DLD1 (cell line): ENCODE data around the gene L1TD1.
"Not testable (repeated sequence)": the region's sequence is repeated elsewhere in the genome, so short reads cannot be mapped to it uniquely, and the experiment has no call there.

ENCODE experiments used
- in situ Hi-C: cut with HindIII; loops from 2 replicates; pipeline ENCODE4 v1.10.0; 2017; ENCODE audit warnings: low sequenced_read_pairs

L1TD1 gene, protein sequence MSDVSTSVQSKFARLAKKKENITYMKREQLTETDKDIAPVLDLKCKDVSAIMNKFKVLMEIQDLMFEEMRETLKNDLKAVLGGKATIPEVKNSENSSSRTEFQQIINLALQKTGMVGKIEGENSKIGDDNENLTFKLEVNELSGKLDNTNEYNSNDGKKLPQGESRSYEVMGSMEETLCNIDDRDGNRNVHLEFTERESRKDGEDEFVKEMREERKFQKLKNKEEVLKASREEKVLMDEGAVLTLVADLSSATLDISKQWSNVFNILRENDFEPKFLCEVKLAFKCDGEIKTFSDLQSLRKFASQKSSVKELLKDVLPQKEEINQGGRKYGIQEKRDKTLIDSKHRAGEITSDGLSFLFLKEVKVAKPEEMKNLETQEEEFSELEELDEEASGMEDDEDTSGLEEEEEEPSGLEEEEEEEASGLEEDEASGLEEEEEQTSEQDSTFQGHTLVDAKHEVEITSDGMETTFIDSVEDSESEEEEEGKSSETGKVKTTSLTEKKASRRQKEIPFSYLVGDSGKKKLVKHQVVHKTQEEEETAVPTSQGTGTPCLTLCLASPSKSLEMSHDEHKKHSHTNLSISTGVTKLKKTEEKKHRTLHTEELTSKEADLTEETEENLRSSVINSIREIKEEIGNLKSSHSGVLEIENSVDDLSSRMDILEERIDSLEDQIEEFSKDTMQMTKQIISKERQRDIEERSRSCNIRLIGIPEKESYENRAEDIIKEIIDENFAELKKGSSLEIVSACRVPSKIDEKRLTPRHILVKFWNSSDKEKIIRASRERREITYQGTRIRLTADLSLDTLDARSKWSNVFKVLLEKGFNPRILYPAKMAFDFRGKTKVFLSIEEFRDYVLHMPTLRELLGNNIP

DNA sequence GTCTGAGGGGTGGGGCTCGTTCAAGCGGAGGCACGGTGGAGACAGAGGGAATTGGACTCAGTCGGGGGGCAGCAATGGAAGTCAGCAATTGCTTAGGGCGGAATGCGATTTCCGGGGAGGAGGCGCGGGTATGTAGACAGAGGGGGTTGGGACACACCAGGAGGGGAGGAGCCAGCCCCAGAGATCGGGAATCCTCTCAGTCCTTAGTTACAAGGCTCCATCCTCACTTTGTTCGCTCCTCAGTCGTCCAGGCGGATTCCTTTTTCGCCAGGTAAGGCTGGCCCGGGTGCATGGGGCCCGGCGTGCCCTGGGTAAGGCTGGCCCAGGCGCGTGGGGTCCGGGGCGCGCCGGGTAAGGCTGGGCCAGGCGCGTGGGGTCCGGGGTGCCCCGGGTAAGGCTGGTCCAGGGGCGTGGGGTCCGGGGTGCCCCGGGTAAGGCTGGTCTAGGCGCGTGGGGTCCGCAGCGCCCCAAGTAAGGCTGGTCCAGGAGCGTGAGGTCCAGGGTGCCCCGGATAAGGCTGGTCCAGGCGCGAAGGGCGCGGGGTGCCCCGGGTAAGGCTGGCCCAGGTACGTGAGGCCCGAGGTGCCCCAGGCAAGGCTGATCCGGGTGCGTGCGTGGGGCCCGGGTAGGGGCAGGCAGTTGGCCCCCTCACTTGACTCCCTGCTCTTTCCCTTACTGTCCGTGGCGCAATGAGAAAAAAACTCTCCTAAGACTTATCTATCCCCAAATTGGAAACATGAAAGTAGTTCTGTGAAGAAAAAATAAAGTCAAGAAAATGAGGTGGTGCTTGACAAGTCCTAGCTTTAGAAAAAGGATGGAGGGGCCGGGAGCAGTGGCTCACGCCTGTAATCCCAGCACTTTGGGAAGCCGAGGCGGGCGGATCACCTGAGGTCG, at the start of gene L1TD1:
L1TD1 (plus strand) TSS at position 199 of the 894 bp plus-strand sequence. CDS start 11,780 bp downstream, outside the sequence.
- in situ Hi-C loops, result no loop called here

DNA sequence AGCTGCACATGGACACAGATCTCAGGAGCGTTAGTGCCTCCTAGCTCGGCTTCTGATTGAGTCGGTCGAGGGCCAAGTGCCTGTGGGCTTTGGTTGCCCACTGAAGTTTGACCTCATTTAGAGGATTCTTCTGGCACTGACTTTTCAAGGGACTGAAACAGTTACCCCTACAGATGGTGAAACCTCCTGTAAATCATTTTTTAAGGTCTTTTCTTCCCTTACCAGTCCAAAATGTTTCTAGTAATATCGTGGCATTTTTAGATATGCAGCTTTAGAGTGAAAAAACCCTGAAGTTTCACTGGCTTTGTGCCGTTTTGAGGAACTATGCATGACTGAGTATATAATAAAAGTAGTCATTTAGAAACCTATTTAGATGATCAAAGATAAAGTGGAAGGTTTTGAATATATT, 34.7 kb upstream of the L1TD1 start:
- in situ Hi-C loops, result no loop called here

DNA sequence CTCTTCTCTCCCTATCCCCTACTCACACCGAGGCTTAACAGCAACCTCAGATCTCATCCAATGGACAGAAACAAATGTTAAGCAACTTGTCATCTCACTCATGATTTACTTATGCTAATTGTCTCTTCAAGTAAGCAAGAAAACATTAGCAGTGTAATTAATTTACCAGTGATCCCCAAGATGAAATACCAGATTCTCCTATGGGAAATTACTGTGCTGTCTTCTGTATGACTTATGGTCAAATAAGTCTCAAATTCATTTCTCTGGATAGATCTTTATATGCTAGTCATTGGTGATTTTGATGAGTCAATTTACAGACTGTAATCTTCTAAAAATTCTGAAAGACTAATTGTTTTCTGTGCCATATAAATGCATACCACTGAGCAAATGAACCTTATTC, 32.9 kb upstream of the L1TD1 start:
- in situ Hi-C loops, result no loop called here

DNA sequence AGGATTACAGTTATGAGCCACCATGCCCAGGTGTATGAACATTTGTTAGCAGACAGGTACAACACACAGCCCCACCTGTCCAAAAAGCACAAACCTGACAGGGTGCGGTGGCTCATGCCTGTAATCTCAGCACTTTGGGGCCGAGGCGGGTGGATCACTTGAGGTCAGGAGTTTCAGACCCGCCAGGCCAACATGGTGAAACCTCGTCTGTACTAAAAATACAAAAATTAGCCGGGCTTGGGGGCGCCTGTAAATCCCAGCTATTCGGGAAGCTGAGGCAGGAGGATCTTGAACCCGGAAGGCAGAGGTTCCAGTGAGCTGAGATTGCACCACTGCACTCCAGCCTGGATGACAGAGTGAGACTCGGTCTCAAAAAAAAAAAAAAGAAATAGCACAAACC, 24.3 kb upstream of the L1TD1 start:
- in situ Hi-C loops, result not testable (repeated sequence)

DNA sequence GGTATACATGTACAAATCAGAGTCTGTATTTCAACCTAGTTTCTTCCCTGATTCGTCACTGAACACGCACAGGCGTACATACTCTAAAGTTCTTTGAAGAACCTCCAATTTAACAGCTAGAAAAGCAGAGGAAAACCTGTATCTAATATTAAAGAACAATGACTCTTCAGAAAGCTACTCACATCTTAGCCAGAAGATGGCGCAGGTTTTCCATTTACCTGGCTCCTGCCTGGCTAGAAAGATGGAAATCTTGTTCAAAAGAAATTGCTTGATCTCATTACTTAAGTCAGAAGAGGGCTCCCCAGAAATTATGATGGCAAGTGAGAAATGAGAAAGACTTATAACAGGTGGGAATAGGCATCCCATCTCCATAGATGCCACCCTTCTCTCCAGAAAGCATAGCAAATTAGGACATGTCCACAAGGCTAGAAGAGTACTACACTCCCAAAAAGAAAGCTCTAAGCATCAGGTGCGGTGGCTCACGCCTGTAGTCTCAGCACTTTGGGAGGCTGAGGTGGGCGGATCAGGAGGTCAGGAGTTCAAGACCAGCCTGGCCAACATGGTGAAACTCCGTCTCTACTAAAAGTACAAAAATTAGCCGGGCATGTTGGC, 19.0 kb upstream of the L1TD1 start:
- in situ Hi-C loops, result no loop called here

DNA sequence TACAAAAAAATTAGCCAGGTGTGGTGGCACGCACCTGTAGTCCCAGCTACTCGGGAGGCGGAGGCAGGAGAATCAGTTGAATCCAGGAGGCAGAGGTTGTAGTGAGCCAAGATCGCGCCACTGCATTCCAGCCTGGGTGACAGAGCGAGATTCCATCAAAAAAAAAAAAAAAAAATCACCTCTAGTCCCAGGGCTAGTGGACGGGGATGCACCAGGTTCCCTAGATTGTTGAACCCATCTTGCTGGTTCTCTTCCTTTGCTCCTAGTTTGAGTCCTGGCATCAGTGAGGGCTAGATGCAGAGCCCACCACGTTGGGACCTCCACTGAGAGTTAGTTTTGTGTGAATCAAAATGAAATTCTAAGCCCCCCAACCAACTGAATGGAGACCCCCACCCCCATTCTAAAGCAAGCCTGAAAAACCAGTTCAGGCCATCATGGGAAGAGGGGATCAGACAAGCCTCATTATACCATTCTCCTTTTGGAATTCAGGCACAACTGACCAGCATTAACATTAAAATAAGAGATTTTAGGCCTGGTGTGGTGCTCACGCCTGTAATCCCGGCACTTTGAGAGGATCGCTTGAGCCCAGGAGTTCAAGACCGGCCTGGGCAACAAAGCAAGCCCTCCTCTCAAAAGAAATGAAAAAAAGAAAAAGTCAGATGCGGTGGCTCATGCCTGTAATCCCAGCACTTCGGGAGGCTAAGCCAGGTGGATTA, 17.9 kb upstream of the L1TD1 start:
- in situ Hi-C loops, result no loop called here

DNA sequence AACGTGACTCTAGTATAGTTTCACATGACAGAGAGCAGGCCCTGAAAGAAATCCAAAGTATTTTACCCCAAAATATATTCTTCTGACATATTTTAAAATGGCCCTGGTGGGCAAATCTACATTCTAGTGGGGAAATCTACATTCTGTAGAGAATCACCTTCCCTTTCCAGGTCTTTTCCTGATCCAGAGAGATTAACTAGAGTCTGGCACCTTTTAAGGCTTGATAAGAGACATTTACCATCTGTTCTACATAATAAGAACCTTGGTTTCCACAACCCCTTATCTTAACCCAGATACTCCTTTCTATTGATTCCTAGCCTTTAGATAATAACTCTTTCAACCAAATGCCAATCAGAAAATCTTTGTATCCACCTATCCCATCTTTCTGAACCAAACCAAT, 17.0 kb upstream of the L1TD1 start:
- in situ Hi-C loops, result no loop called here

DNA sequence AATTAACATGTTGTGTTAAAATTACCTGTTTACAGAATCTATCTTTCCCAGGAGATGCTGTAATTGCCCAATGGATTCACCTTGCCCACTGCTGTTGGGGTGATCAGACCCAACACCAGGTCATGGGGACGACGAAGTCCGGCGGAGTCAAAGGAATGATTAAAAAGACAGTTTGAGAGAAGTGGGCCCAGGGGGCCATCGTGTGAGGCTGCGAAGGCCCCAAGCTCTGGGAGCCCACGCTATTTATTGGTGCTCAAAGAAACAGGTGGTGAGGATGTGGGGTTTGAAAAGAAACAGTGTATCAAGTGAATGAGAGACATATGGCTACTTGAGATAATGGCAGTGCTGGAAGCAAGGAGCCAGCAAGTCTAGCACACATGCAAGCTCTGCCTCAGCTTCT, 16.3 kb upstream of the L1TD1 start:
- in situ Hi-C loops, result no loop called here

DNA sequence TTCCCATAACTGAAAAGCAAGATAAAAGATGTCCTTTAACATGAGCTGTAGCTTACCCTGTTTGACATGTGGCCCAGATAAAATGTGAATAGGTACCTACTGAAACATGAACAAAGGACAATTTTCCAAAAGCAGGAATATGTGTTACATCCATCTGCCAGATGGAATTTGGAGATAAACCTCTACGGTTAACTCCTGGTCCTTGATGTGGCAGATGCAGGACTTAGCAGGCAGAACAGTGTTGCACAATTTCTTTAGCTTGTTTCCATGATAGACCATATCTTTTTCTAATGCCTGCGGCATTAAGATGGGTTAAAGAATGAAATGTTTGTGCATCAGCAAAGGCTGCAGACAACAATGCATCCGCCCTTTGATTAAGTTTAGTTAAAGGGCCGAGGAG, 14.6 kb upstream of the L1TD1 start:
- in situ Hi-C loops, result not testable (repeated sequence)

DNA sequence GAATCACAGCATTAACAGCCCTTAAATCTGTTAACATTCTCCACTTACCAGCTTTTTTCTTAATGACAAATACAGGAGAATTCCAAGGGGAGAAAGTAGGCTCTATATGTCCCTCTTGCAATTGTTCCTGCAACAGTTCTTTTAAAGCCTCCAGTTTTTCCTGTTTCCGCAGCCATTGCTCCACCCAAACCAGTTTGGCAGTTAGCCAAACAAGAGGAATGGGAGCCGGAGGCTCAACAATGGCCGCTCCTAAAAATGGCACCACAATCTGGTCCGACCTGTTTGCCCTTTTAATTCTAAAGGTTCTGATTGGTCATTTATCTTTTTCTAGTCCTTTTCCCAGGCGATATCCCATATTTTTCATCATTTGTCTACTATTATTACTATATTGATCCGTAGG, 14.0 kb upstream of the L1TD1 start:
- in situ Hi-C loops, result no loop called here

DNA sequence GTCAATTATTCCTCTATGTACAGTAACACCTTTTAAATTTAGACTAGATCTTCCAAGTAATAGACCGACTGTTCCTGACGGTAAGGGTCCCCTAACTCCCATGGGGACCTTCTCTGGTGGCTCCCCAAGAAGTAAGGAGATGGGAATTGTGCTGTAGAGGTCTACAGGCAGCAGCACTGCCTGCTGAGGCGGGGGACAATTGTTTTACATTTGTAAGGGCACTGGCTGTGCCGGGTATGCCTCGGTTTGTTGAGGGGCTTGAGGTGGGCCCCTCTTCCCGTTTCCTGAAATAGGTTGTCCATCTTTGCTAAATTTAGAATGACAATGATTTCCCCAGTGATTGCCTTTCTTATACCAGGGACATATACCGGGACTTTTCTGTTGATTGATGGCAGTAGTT, 13.1 kb upstream of the L1TD1 start:
- in situ Hi-C loops, result no loop called here

DNA sequence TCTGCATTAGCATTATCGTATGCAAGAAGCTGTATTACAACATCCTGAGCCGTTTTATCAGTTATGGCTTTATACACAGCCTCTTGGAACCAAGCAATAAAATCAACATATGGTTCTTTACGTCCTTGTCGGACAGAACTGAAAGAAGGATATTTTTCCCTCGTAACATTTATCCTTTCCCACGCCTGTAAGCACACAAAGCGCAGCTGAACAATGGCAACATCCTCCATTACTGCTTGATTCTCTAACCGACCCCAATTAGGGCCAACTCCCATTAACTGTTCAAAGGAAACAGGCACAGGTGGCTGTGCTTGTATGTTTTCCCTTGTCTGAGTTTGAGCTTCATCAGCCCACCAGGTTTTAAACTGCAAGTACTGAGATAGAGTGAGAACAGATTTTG, 12.5 kb upstream of the L1TD1 start:
- in situ Hi-C loops, result not testable (repeated sequence)

DNA sequence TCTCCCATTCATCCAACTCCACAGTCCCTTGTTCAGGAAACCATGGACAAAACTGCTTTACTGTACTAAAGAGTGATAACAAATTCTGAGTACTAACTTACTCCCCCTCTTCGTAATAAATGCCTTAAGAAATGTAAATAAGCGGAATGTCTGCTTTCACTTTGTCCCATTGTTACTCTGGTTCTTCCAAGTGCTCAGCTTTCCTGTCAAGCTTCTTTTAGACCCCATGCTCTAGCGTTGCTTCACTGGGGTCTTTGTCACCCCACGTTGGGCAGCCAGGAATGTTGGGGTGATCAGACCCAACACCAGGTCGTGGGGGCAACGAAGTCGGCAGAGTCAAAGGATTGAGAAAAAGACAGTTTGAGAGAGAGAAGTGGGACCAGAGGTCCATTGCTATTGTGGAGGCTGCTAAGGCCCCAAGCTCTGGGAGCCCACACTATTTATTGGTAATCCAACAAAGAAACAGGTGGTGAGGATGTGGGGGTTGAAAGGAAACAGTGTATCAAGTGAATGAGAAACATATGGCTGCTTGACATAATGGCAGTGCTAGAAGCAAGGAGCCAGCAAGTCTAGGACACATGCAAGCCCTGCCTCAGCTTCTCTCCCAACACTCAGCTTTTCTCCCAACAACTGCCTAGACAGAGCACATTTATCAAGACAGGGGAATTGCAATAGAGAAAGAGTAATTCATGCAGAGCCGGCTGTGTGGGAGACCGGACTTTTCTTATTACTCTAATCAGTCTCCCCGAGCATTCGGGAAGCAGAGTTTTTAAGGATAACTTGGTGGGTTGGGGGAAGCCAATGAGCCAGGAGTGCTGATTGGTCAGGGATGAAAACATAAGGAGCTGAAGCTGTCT, 11.3 kb upstream of the L1TD1 start:
- in situ Hi-C loops, result not testable (repeated sequence)

DNA sequence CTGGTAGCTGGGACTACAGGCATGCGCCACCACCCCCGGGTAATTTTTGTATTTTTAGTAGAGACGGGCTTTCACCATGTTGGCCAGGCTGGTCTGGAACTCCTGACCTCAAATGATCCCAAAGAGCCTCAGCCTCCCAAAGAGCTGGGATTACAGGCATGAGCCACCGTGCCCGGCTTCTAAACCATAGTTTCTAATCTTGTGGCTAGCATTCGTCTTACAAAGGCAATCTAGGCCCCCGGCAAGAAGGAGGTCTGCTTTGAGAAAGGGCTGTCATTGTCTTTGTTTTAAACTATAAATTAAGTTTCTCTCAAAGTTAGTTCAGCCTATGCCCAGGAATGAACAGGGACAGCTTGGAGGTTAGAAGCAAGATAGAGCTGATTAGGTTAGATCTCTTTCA, 10.3 kb upstream of the L1TD1 start:
- in situ Hi-C loops, result no loop called here

DNA sequence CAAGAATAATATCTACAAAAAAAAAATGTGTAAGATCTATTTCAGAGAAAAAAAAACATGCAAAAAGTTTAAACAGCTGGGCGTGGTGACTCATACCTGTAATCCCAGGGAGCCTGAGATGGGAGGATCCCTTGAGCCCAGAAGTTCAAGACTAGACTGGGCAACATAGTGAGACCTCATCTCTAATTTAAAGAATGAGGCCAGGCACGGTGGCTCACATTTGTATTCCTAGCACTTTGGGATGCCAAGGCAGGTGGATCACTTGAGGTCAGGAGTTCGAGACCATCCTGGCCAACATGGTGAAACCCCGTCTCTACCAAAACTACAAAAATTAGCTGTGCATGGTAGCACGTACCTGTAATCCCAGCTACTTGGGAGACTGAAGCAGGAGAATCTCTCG, 9.4 kb upstream of the L1TD1 start:
- in situ Hi-C loops, result not testable (repeated sequence)

DNA sequence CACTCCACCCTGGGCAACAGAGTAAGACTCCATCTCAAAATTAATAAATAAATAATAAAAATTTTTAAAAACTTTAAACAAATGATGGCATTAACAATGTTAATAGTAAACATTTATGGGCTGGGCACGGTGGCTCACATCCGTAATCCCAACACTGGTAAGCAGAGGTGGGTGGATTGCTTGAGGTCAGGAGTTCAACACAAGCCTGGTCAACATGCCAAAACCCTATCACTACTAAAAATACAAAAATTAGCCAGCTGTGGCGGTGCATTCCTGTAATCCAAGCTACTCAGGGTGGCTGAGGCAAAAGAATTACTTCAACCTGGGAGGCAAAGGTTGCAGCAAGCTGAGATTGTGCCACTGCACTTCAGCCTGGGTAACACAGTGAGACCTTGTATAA, 9.0 kb upstream of the L1TD1 start:
- in situ Hi-C loops, result no loop called here

DNA sequence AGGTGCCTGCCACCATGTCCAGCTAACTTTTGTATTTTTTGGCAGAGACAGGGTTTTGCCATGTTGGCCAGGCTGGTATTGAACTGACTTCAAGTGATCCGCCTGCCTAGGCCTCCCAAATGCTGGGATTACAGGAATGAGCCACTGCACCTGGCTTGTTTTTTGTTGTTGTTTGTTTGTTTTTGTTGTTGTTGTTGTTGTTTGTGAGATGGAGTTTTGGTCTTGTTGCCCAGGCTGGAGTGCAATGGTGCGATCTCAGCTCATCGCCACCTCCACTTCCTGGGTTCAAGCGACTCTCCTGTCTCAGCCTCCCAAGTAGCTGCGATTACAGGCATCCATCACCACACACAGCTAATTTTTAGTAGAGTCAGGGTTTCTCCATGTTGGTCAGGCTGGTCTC, 7.1 kb upstream of the L1TD1 start:
- in situ Hi-C loops, result no loop called here

DNA sequence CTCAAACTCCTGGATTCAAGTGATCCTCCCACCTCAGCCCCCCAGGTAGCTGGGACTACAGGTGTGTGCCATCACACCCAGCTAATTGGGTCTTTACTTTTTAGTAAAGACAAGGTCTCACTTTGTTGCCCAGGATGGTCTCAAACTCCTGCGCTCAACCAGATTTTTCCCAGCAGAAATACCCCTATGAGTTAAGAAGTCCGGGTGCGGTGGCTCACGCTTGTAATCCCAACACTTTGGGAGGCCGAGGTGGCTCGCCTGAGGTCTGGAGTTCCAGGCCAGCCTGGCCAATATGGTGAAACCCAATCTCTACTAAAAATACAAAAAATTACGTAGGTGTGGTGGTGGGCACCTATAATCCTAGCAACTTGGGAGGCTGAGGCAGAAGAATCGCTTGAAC, 6.5 kb upstream of the L1TD1 start:
- in situ Hi-C loops, result no loop called here

DNA sequence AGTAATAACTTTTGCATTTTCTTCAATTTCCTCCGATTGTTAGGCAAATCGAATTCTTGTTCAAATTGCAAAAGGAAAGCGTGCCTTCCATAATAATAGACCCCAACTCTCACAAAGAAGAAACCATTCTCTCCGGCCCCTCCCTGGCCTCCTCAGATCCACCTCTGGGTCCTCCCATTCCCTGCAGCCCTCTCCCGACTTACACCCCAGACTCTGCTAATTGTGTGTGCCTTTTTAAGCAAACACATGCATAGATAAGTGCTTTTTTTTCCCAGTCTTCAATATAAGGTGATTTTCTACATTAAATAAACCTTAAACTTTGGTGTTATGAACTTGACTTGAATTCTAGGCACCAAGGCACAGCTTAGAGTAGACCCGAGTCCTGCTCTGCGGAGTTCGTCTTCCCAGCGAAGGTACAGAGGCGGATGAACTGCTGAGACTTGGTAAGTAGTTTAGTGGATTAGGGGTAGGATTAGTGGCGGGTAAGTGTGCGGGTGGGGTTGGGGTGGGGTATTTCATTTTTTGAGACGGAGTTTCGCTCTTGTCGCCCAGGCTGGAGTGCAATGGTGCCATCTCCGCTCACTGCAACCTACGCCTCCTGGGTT, 1.5 kb downstream of the L1TD1 start:
- in situ Hi-C loops, result no loop called here
